Lower lobe of right lung (tissue), 2 donors: Measurements from ENCODE around the gene PLEKHA7. TPM values are rescaled to one million over a fixed set of nuclear protein-coding genes. Genes with fewer than 3 reads are reported as not detected.

Experiments used
- ATAC-seq, 2 donors: fragments of 200-7000 bp; cut with Tn5 transposase; one replicate each; pipeline ENCODE4 v1.9.1; 2020 to 2022; ENCODE audit warnings: mild to moderate bottlenecking in 2 of 2, moderate library complexity in 2 of 2
- DNase-seq: peaks from one replicate; pipeline ENCODE4 v3.0.0-alpha.2; 2020
- H3K27ac ChIP-seq: fragments of 200-600 bp; one replicate; pipeline ENCODE4 v1.8.0; 2022
- H3K27me3 ChIP-seq: fragments of 200-600 bp; one replicate; pipeline ENCODE4 v1.8.0; 2022; ENCODE audit warnings: low read depth
- H3K36me3 ChIP-seq: fragments of 200-600 bp; one replicate; pipeline ENCODE4 v1.8.0; 2022; ENCODE audit warnings: mild to moderate bottlenecking
- H3K4me1 ChIP-seq: fragments of 200-600 bp; one replicate; pipeline ENCODE4 v1.8.0; 2022
- H3K4me3 ChIP-seq: fragments of 200-600 bp; one replicate; pipeline ENCODE4 v1.8.0; 2022; ENCODE audit warnings: mild to moderate bottlenecking
- H3K9me3 ChIP-seq: fragments of 200-600 bp; one replicate; pipeline ENCODE4 v1.8.0; 2022
- CTCF ChIP-seq: fragments of 200-600 bp; IDR thresholded peaks from one replicate; pipeline ENCODE4 v1.8.0; 2022; ENCODE audit warnings: antibody characterized with exemption, mild to moderate bottlenecking
- intact Hi-C: fragments of 100-400 bp; cut with DNase I; formaldehyde crosslinking; loops from one replicate; pipeline ENCODE4 v1.11.0; 2022
- total RNA-seq: library from RNA; stranded (reverse); fragmentation: NEBNext Ultra II Directional; extraction: Animal tissue kit (Norgen Biotek cat#: 25700); gene quantifications from one replicate; pipeline ENCODE4 v1.2.1, GENCODE V29; 2021
- donor health status: DM: no; HTN: yes; CAD: no; lungs with severe emphysema.

PLEKHA7 gene
- total RNA-seq, 1 donor from 2014 or later, result 44.0 TPM

GRCh38 chr11:16750417-16750816, 263.8 kb downstream of the PLEKHA7 start:
- intact Hi-C loops, result no loop called here

GRCh38 chr11:16749666-16750065, 264.5 kb downstream of the PLEKHA7 start:
- Histone ChIP-seq H3K4me3 (no peak overlapping the region), H3K27me3 (no peaks in the 10 kb centered on the region), H3K9me3 (no peaks in the 10 kb centered on the region), H3K4me1 (peaks cover 15% of the 10 kb centered on the region), H3K27ac (no peak overlapping the region), H3K36me3 (peaks cover 100% of the 10 kb centered on the region)
- ATAC-seq (no peak), DNase-seq (no peak)
- TF ChIP-seq CTCF, result no peak
- intact Hi-C loops, result no loop called here

More at GRCh38 chr11:16750417-16750816, 263.8 kb downstream of the PLEKHA7 start:
- DNase-seq (no peak), ATAC-seq (no peak)
- peaks cover 7% of the 10 kb centered on the region for H3K4me1 ChIP-seq
- TF ChIP-seq CTCF, result no peak
- H3K27ac ChIP-seq, result no peak overlapping the region
- no peak overlapping the region for H3K4me3 ChIP-seq
- peaks cover 100% of the 10 kb centered on the region for H3K36me3 ChIP-seq
- no peaks in the 10 kb centered on the region for H3K27me3 ChIP-seq
- H3K9me3 ChIP-seq, result no peaks in the 10 kb centered on the region

- Histone ChIP-seq H3K4me3 (no peak overlapping the region), H3K36me3 (peaks cover 94% of the 10 kb centered on the region), H3K9me3 (no peaks in the 10 kb centered on the region), H3K4me1 (peaks cover 18% of the 10 kb centered on the region), H3K27ac (no peak overlapping the region), H3K27me3 (no peaks in the 10 kb centered on the region)
- intact Hi-C loops, result no loop called here
- ATAC-seq (no peak), DNase-seq (no peak)
- TF ChIP-seq CTCF, result no peak
Measured at GRCh38 chr11:16749092-16749491, 265.1 kb downstream of the PLEKHA7 start.

- Histone ChIP-seq H3K4me1 (peaks cover 43% of the 10 kb centered on the region), H3K27ac (no peak overlapping the region), H3K36me3 (peaks cover 78% of the 10 kb centered on the region), H3K27me3 (no peaks in the 10 kb centered on the region), H3K4me3 (no peak overlapping the region), H3K9me3 (no peaks in the 10 kb centered on the region)
- intact Hi-C loops, result no loop called here
- no peak for DNase-seq
- TF ChIP-seq CTCF, result no peak
- no peak for ATAC-seq
Measured at GRCh38 chr11:16745950-16746605, 268.1 kb downstream of the PLEKHA7 start.

GRCh38 chr11:16744128-16744725, 270.0 kb downstream of the PLEKHA7 start:
- no peak for DNase-seq
- ATAC-seq, result no peak
- Histone ChIP-seq H3K4me1 (peaks cover 58% of the 10 kb centered on the region), H3K27ac (no peak overlapping the region), H3K9me3 (no peaks in the 10 kb centered on the region), H3K27me3 (no peaks in the 10 kb centered on the region), H3K36me3 (peaks cover 59% of the 10 kb centered on the region), H3K4me3 (no peak overlapping the region)
- intact Hi-C loops, result no loop called here
- no peak for TF ChIP-seq CTCF
